Hepatocyte (in vitro differentiated cells): ENCODE data around the gene DCUN1D5.

Experiments
- CTCF ChIP-seq: fragments of 200-600 bp; sonication (generic); IDR thresholded peaks from 2 replicates; pipeline ENCODE4 v1.5.1; 2016; ENCODE audit warnings: antibody characterized with exemption, mild to moderate bottlenecking; ENCODE audit not compliant: poor library complexity
- EZH2phosphoT487 ChIP-seq: fragments of 200-600 bp; sonication (generic); IDR thresholded peaks from one replicate; pipeline ENCODE4 v1.6.1; 2018; ENCODE audit warnings: antibody characterized with exemption, mild to moderate bottlenecking, low read depth, moderate library complexity; ENCODE audit not compliant: unreplicated experiment, severe bottlenecking

- TF ChIP-seq CTCF (no peak), EZH2phosphoT487 (no peak)
Observed at GRCh38 chr11:103109818-103110388, 17.9 kb upstream of the DCUN1D5 start.
